Esophagus (tissue), 2 donors: ENCODE measurements around the gene LMO1. TPM values are rescaled to one million over a fixed set of nuclear protein-coding genes. Genes with fewer than 3 reads are reported as not detected.

Experiments
- H3K27ac ChIP-seq, 2 donors: one replicate each; pipeline ENCODE4 v1.5.1; 2013; ENCODE audit warnings: low read depth in 2 of 2, mild to moderate bottlenecking in 2 of 2, inconsistent platforms in 1 of 2, low read length in 1 of 2, moderate library complexity in 1 of 2
- H3K27me3 ChIP-seq, 2 donors: one replicate each; pipeline ENCODE4 v1.6.1; 2013; ENCODE audit warnings: low read length in 2 of 2, control low read depth in 1 of 2, mild to moderate bottlenecking in 1 of 2; ENCODE audit not compliant: insufficient read depth in 2 of 2, control insufficient read depth in 1 of 2
- H3K36me3 ChIP-seq, 2 donors: one replicate each; pipeline ENCODE4 v1.6.1; 2013; ENCODE audit warnings: low read length in 1 of 2; ENCODE audit not compliant: control insufficient read depth in 2 of 2, insufficient read depth in 2 of 2
- H3K4me1 ChIP-seq, 2 donors: one replicate each; pipeline ENCODE4 v1.6.1; 2013; ENCODE audit warnings: low read length in 1 of 2; ENCODE audit not compliant: control insufficient read depth in 2 of 2, insufficient read depth in 2 of 2
- H3K4me3 ChIP-seq, 2 donors: one replicate each; pipeline ENCODE4 v1.5.1; 2013; ENCODE audit warnings: low read length in 2 of 2, mild to moderate bottlenecking in 2 of 2, low read depth in 1 of 2, moderate library complexity in 1 of 2
- H3K9me3 ChIP-seq, 2 donors: one replicate each; pipeline ENCODE4 v1.6.1; 2013; ENCODE audit warnings: mild to moderate bottlenecking in 2 of 2, low read depth in 1 of 2, low read length in 1 of 2, moderate library complexity in 1 of 2; ENCODE audit not compliant: control insufficient read depth in 2 of 2, insufficient read depth in 1 of 2
- WGBS, 2 donors: extraction: QIAGEN DNeasy Blood & Tissue Kit; methylation state at CpG; one replicate each; pipeline ENCODE4 v1.1.7; 2013; 5-methylcytosine and 5-hydroxymethylcytosine counted together
- polyA plus RNA-seq, 2 donors: library from polyadenylated mRNA; stranded (reverse); fragments of 200-250 nt; gene quantifications; one replicate each; pipeline ENCODE4 v1.2.3, GENCODE V29; 2013
- donor health status: healthy with polysubstance abuse.
- donor health status: Bipolar disorder and iron deficiency.

Gene LMO1
- polyA plus RNA-seq, 2 donors = 0.06 to 0.08 TPM

GRCh38 chr11:8224161-8224591 is 39.5 kb downstream of the LMO1 start:
- H3K4me1 ChIP-seq = peaks cover 14 to 16% of the 10 kb centered on the region in 2 donors
- H3K27ac ChIP-seq = no peak overlapping the region
- H3K9me3 ChIP-seq = no peaks in the 10 kb centered on the region
- H3K27me3 ChIP-seq = no peaks in the 10 kb centered on the region
- no peaks in the 10 kb centered on the region for H3K36me3 ChIP-seq
- WGBS, 2 donors = 85 to 89% methylated on average over 13 of the region's 13 CpGs
- no peak overlapping the region for H3K4me3 ChIP-seq

GRCh38 chr11:8223513-8223900 is 40.2 kb downstream of the LMO1 start:
- WGBS, 2 donors = 75% methylated on average over 6 of the region's 6 CpGs
- Histone ChIP-seq H3K9me3 (no peaks in the 10 kb centered on the region), H3K27me3 (no peaks in the 10 kb centered on the region), H3K27ac (no peak overlapping the region), H3K4me1 (peaks cover 11 to 12% of the 10 kb centered on the region in 2 donors), H3K36me3 (no peaks in the 10 kb centered on the region), H3K4me3 (no peak overlapping the region)

- 76% methylated on average over 6 of the region's 6 CpGs for WGBS, 2 donors
- no peak overlapping the region for H3K27ac ChIP-seq
- no peaks in the 10 kb centered on the region for H3K27me3 ChIP-seq
- H3K36me3 ChIP-seq = no peaks in the 10 kb centered on the region
- no peak overlapping the region for H3K4me3 ChIP-seq
- H3K9me3 ChIP-seq = no peaks in the 10 kb centered on the region
- peaks cover 7 to 11% of the 10 kb centered on the region in 2 donors for H3K4me1 ChIP-seq
Measured at GRCh38 chr11:8222820-8223512, 40.7 kb downstream of the LMO1 start.

- H3K9me3 ChIP-seq = no peaks in the 10 kb centered on the region
- H3K4me3 ChIP-seq = no peak overlapping the region
- H3K4me1 ChIP-seq = peaks cover 4 to 9% of the 10 kb centered on the region in 2 donors
- H3K27ac ChIP-seq = no peak overlapping the region
- H3K36me3 ChIP-seq = no peaks in the 10 kb centered on the region
- H3K27me3 ChIP-seq = no peaks in the 10 kb centered on the region
- WGBS, 2 donors = 75 to 82% methylated on average over 8 of the region's 8 CpGs
Measured at GRCh38 chr11:8221917-8222495, 41.7 kb downstream of the LMO1 start.

GRCh38 chr11:8221046-8221723 is 42.5 kb downstream of the LMO1 start:
- H3K27me3 ChIP-seq = no peaks in the 10 kb centered on the region

GRCh38 chr11:8220261-8221045 is 43.2 kb downstream of the LMO1 start:
- Histone ChIP-seq H3K27me3 (no peaks in the 10 kb centered on the region), H3K27ac (no peak overlapping the region), H3K4me1 (peaks cover 0 to 6% of the 10 kb centered on the region in 2 donors), H3K4me3 (no peak overlapping the region), H3K9me3 (no peaks in the 10 kb centered on the region), H3K36me3 (no peaks in the 10 kb centered on the region)
- 70 to 74% methylated on average over 11 of the region's 11 CpGs for WGBS, 2 donors

More at GRCh38 chr11:8221046-8221723, 42.5 kb downstream of the LMO1 start:
- 88 to 93% methylated on average over 8 of the region's 8 CpGs for WGBS, 2 donors
- H3K9me3 ChIP-seq = no peaks in the 10 kb centered on the region
- no peak overlapping the region for H3K4me3 ChIP-seq
- H3K4me1 ChIP-seq = peaks cover 0 to 6% of the 10 kb centered on the region in 2 donors
- H3K27ac ChIP-seq = no peak overlapping the region
- no peaks in the 10 kb centered on the region for H3K36me3 ChIP-seq

- H3K36me3 ChIP-seq = no peaks in the 10 kb centered on the region
- H3K4me3 ChIP-seq = no peak overlapping the region
- H3K27me3 ChIP-seq = no peaks in the 10 kb centered on the region
- peaks cover 0 to 6% of the 10 kb centered on the region in 2 donors for H3K4me1 ChIP-seq
- no peaks in the 10 kb centered on the region for H3K9me3 ChIP-seq
- WGBS, 2 donors = 78 to 83% methylated on average over 16 of the region's 16 CpGs
- H3K27ac ChIP-seq = no peak overlapping the region
Measured at GRCh38 chr11:8219257-8220021, 44.2 kb downstream of the LMO1 start.

- Histone ChIP-seq H3K9me3 (no peaks in the 10 kb centered on the region), H3K36me3 (no peaks in the 10 kb centered on the region), H3K27me3 (no peaks in the 10 kb centered on the region), H3K27ac (no peak overlapping the region), H3K4me3 (no peak overlapping the region), H3K4me1 (peaks cover 0 to 6% of the 10 kb centered on the region in 2 donors)
- WGBS, 2 donors = 81 to 85% methylated on average over 11 of the region's 11 CpGs
Measured at GRCh38 chr11:8218840-8219239, 44.8 kb downstream of the LMO1 start.

GRCh38 chr11:8218409-8218808 is 45.3 kb downstream of the LMO1 start:
- no peaks in the 10 kb centered on the region for H3K36me3 ChIP-seq
- H3K4me3 ChIP-seq = no peak overlapping the region
- H3K27me3 ChIP-seq = no peaks in the 10 kb centered on the region
- 74 to 76% methylated on average over 4 of the region's 4 CpGs for WGBS, 2 donors
- H3K4me1 ChIP-seq = peaks cover 0 to 6% of the 10 kb centered on the region in 2 donors
- no peaks in the 10 kb centered on the region for H3K9me3 ChIP-seq
- H3K27ac ChIP-seq = no peak overlapping the region
